ENCODE results near the gene DVL1. TPM values are rescaled to one million over a fixed set of nuclear protein-coding genes. Genes with fewer than 3 reads are reported as not detected.

DVL1 gene
- total and polyA plus RNA-seq, 9 of the 15 experiments (the other 6 are each of a cell fraction or from before 2014, with no cell fraction given), result 0.62 to 135 (median 24.3) TPM

DNA sequence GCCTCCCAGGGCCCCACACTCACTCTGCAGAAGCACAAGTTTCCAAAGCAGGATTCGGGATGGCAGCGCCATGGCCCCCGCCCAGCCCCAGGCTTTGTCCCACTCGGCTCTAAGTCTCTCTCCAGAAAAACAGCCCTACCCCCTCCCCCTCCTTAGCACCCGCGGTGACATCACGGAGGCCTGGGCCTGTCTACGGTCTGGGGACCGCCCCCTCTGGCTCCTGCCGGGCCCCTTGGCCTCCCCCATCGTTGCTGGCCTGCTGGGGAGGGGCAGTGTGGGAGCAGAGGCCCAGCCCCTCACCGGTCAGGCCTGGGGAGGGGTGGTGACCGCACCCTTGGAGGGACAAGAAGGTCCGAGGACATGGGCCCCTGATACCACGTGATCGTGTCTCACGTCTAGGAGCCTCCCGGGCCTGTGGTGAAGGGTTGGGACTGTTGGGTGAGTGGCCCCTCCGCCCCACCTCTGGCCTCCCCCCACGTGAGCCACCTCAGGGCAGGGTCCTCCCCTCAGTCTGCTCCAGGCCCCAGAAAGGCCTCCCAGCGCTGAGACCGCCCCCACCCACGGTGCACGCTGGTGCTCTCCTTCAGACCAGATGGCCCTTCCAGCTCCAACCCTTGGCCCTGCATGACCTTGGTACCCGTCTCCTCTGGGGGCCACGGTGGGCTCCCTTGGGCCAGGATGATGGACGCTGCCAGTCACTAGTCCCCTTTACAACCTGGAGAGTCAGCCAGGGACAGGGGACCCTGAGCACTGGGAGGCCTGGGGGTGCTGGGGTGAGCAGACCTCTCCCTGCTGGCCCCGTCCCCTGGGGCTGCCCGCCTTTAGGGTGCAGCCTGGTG lies 9.4 kb upstream of the DVL1 start, which contains the start of gene MXRA8 (continued):
- TF ChIP-seq ZNF407 (IDR thresholded peaks at IDR 0.05; ENCODE audit: low read depth) (no peak), ZC3H8 (IDR thresholded peaks at IDR 0.05) (no peak), ZFX (CRISPR knock-in tag; IDR thresholded peaks at IDR 0.05) (no peak; the same call in none of the 2 replicates), THRB (CRISPR knock-in tag; conservative IDR thresholded peaks at IDR 0.05) (no peak), ZBED1 (IDR thresholded peaks at IDR 0.05) (no peak), HDGF (IDR thresholded peaks at IDR 0.05) (peak; percentile 29; the same call in 1 of the 2 replicates), ETS2 (tag; IDR thresholded peaks at IDR 0.05; ENCODE audit: borderline replicate concordance, poor library complexity, severe bottlenecking) (no peak), NCOA1 (IDR thresholded peaks at IDR 0.05; ENCODE audit: low read depth) (no peak), ARID3B (CRISPR knock-in tag; IDR thresholded peaks at IDR 0.05; ENCODE audit: borderline replicate concordance) (no peak), NFE2 (IDR thresholded peaks at IDR 0.05; ENCODE audit: low read depth) (no peak)
- TF ChIP-seq, protein P1, sequence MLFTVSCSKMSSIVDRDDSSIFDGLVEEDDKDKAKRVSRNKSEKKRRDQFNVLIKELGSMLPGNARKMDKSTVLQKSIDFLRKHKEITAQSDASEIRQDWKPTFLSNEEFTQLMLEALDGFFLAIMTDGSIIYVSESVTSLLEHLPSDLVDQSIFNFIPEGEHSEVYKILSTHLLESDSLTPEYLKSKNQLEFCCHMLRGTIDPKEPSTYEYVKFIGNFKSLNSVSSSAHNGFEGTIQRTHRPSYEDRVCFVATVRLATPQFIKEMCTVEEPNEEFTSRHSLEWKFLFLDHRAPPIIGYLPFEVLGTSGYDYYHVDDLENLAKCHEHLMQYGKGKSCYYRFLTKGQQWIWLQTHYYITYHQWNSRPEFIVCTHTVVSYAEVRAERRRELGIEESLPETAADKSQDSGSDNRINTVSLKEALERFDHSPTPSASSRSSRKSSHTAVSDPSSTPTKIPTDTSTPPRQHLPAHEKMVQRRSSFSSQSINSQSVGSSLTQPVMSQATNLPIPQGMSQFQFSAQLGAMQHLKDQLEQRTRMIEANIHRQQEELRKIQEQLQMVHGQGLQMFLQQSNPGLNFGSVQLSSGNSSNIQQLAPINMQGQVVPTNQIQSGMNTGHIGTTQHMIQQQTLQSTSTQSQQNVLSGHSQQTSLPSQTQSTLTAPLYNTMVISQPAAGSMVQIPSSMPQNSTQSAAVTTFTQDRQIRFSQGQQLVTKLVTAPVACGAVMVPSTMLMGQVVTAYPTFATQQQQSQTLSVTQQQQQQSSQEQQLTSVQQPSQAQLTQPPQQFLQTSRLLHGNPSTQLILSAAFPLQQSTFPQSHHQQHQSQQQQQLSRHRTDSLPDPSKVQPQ (CRISPR knock-in tag; IDR thresholded peaks at IDR 0.05; ENCODE audit: borderline replicate concordance), result no peak
